PC-3 (cell line): ENCODE data around the gene ZNF655. TPM values are rescaled to one million over a fixed set of nuclear protein-coding genes. Genes with fewer than 3 reads are reported as not detected.

Experiments
- ATAC-seq: fragments of 200-7000 bp; cut with Tn5 transposase; 2 replicates; pipeline ENCODE4 v1.9.1; 2020; ENCODE audit warnings: mild to moderate bottlenecking, moderate library complexity
- BruUV-seq: library from RNA; stranded (reverse); fragments of 400-500 nt; replicated peaks from 2 replicates; lab custom pipeline; 2021; lab: Mats Ljungman, UMichigan
- CTCF ChIA-PET: fragments of 300-600 bp; sonication (Branson Sonifier 250); formaldehyde crosslinking; loops from one replicate; lab custom pipeline; 2022; ENCODE audit warnings: antibody characterized with exemption; lab: Charles Lee
- POLR2A ChIA-PET: fragments of 300-600 bp; sonication (Branson Sonifier 250); formaldehyde crosslinking; loops from one replicate; lab custom pipeline; 2022; ENCODE audit warnings: antibody characterized with exemption; ENCODE audit not compliant: unreplicated experiment; lab: Charles Lee
- DNase-seq: peaks from one replicate; pipeline ENCODE4 v3.0.0-alpha.2; 2015
- H2AFZ ChIP-seq: fragments of 300-600 bp; sonication (generic); 2 replicates; pipeline ENCODE4 v1.6.0; 2016; ENCODE audit warnings: antibody characterized with exemption, low read length
- H3F3A ChIP-seq: fragments of 300-600 bp; sonication (generic); one replicate; pipeline ENCODE4 v1.6.0; 2017; ENCODE audit warnings: antibody characterized with exemption, low read length, control low read depth, mild to moderate bottlenecking; ENCODE audit not compliant: unreplicated experiment
- H3K27ac ChIP-seq: fragments of 300-600 bp; sonication (generic); 2 replicates; pipeline ENCODE4 v1.5.1; 2016; ENCODE audit warnings: mild to moderate bottlenecking, low read length
- H3K27me3 ChIP-seq: fragments of 300-600 bp; sonication (generic); 2 replicates; pipeline ENCODE4 v1.6.1; 2016; ENCODE audit warnings: low read length, mixed read lengths
- H3K36me3 ChIP-seq: fragments of 300-600 bp; sonication (generic); 2 replicates; pipeline ENCODE4 v1.6.1; 2016; ENCODE audit warnings: low read depth, mixed run types, low read length, mixed read lengths
- H3K4me1 ChIP-seq: fragments of 300-600 bp; sonication (generic); 2 replicates; pipeline ENCODE4 v1.5.1; 2016; ENCODE audit warnings: low read length; ENCODE audit not compliant: insufficient read depth
- H3K4me2 ChIP-seq: fragments of 300-600 bp; sonication (generic); 2 replicates; pipeline ENCODE4 v1.6.0; 2016; ENCODE audit warnings: low read length
- H3K4me3 ChIP-seq: fragments of 300-600 bp; sonication (generic); 2 replicates; pipeline ENCODE4 v1.5.1; 2016; ENCODE audit warnings: mild to moderate bottlenecking, low read length, mixed read lengths
- H3K79me2 ChIP-seq: fragments of 300-600 bp; sonication (generic); 2 replicates; pipeline ENCODE4 v1.6.1; 2017; ENCODE audit warnings: low read length, mixed read lengths
- H3K9ac ChIP-seq: fragments of 300-600 bp; sonication (generic); 2 replicates; pipeline ENCODE4 v1.6.0; 2016; ENCODE audit warnings: mild to moderate bottlenecking, low read length
- H3K9me2 ChIP-seq: fragments of 300-600 bp; sonication (generic); replicated peaks from 2 replicates; pipeline ENCODE4 v1.6.1; 2016; ENCODE audit warnings: mixed run types, low read length, mixed read lengths
- H3K9me3 ChIP-seq: fragments of 300-600 bp; sonication (generic); 2 replicates; pipeline ENCODE4 v1.6.1; 2016; ENCODE audit warnings: low read length, mixed read lengths
- H4K20me1 ChIP-seq: fragments of 300-600 bp; sonication (generic); 2 replicates; pipeline ENCODE4 v1.6.1; 2016; ENCODE audit warnings: low read length, mixed read lengths
- EZH2 ChIP-seq: fragments of 300-600 bp; sonication (generic); IDR thresholded peaks from one replicate; pipeline ENCODE4 v1.6.1; 2017; ENCODE audit warnings: antibody characterized with exemption, mild to moderate bottlenecking, low read length; ENCODE audit not compliant: unreplicated experiment
- EZH2phosphoT487 ChIP-seq: fragments of 300-600 bp; sonication (generic); IDR thresholded peaks from 2 replicates; pipeline ENCODE4 v1.6.1; 2018; ENCODE audit warnings: mild to moderate bottlenecking, antibody characterized with exemption, low read length, borderline replicate concordance
- intact Hi-C: fragments of 100-400 bp; cut with micrococcal nuclease; formaldehyde crosslinking; loops from 2 replicates; pipeline ENCODE4 v1.9.0; 2023
- total RNA-seq: library from RNA; depleted of rRNA; stranded (reverse); fragments of >200 nt; gene quantifications from 2 replicates; pipeline ENCODE4 v1.2.3, GENCODE V29; 2014
- TF ChIP-seq, protein P1 (sequence below): fragments of 300-600 bp; sonication (generic); conservative IDR thresholded peaks from 2 replicates; pipeline ENCODE4 v1.5.1; 2017; ENCODE audit warnings: antibody characterized with exemption, low read depth, mild to moderate bottlenecking, low read length

ZNF655 gene
- total RNA-seq, 1 experiment from 2014 or later, result not detected

DNA sequence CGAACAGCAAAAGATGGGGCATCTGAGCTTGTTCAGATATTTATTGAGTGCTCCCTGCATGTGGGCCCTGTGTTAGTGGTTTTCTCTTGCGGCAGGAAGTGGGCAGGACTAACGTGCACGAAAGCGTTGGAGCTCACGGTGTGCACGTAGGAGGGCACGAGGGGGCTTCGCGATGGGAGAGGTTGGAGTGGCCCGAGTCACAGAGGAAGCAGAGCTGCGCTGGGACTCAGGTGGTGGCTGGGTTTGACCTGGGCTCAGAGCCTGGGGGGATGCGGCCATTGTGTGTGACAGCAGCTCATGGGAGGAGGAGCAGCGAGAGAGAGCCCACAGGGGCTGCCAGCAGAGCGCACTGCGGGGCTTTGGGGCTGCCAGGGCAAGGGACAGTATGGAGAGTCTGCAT is 66.0 kb downstream of the ZNF655 start:
- Histone ChIP-seq H3K4me1 (peaks cover under 1% of the 10 kb centered on the region; the same call in 1 of the 2 replicates), H3K79me2 (peaks cover 10% of the 10 kb centered on the region), H3K9me3 (no peaks in the 10 kb centered on the region), H3K9ac (no peak overlapping the region), H4K20me1 (no peaks in the 10 kb centered on the region), H3K27me3 (no peaks in the 10 kb centered on the region), H3F3A (no peaks in the 10 kb centered on the region), H3K4me3 (no peak overlapping the region), H3K36me3 (peaks cover 63% of the 10 kb centered on the region), H2AFZ (no peak overlapping the region), H3K9me2 (no peaks in the 10 kb centered on the region), H3K4me2 (no peak overlapping the region), H3K27ac (no peak overlapping the region)
- no TSS peak for BruUV-seq
- intact Hi-C loops, result no loop called here
- ChIA-PET POLR2A (no interaction called here), CTCF (no interaction called here)
- ATAC-seq, result no peak
- TF ChIP-seq EZH2phosphoT487 (no peak), EZH2 (no peak)
- TF ChIP-seq, protein P1, sequence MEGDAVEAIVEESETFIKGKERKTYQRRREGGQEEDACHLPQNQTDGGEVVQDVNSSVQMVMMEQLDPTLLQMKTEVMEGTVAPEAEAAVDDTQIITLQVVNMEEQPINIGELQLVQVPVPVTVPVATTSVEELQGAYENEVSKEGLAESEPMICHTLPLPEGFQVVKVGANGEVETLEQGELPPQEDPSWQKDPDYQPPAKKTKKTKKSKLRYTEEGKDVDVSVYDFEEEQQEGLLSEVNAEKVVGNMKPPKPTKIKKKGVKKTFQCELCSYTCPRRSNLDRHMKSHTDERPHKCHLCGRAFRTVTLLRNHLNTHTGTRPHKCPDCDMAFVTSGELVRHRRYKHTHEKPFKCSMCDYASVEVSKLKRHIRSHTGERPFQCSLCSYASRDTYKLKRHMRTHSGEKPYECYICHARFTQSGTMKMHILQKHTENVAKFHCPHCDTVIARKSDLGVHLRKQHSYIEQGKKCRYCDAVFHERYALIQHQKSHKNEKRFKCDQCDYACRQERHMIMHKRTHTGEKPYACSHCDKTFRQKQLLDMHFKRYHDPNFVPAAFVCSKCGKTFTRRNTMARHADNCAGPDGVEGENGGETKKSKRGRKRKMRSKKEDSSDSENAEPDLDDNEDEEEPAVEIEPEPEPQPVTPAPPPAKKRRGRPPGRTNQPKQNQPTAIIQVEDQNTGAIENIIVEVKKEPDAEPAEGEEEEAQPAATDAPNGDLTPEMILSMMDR, result no peak
- no peak for DNase-seq

DNA sequence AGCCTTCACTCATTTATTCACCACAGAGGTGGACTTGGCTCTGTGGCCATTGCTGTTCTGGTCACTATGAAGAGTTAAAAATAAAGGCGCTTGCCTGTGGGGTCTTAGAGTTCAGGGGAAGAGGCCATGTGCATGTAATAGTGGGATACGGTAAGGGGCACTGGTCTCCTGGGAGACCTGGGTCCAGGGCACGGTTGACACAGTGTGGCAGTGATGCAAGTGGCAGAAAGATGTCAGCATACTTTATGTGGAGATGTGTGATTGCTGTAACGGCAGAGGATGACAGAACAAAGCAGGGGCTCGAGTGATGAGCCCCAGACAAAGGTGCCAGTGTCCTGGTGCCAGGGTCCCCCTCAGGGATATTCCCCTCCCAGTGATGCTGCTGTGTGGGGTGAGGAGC is 66.9 kb downstream of the ZNF655 start:
- H4K20me1 ChIP-seq, result no peaks in the 10 kb centered on the region
- no peak overlapping the region for H2AFZ ChIP-seq
- no peaks in the 10 kb centered on the region for H3F3A ChIP-seq
- no TSS peak for BruUV-seq
- ATAC-seq (no peak), DNase-seq (no peak)
- no peak overlapping the region for H3K9ac ChIP-seq
- intact Hi-C loops, result no loop called here
- ChIA-PET CTCF (no interaction called here), POLR2A (no interaction called here)
- peaks cover 55% of the 10 kb centered on the region for H3K36me3 ChIP-seq
- no peaks in the 10 kb centered on the region for H3K9me2 ChIP-seq
- H3K4me3 ChIP-seq, result no peak overlapping the region
- H3K27ac ChIP-seq, result no peak overlapping the region
- H3K9me3 ChIP-seq, result no peaks in the 10 kb centered on the region
- no peaks in the 10 kb centered on the region for H3K4me1 ChIP-seq
- TF ChIP-seq, protein P1, result no peak
- TF ChIP-seq EZH2 (no peak), EZH2phosphoT487 (no peak)
- peaks cover 2% of the 10 kb centered on the region; the same call in 1 of the 2 replicates for H3K79me2 ChIP-seq
- no peak overlapping the region for H3K4me2 ChIP-seq
- H3K27me3 ChIP-seq, result no peaks in the 10 kb centered on the region

DNA sequence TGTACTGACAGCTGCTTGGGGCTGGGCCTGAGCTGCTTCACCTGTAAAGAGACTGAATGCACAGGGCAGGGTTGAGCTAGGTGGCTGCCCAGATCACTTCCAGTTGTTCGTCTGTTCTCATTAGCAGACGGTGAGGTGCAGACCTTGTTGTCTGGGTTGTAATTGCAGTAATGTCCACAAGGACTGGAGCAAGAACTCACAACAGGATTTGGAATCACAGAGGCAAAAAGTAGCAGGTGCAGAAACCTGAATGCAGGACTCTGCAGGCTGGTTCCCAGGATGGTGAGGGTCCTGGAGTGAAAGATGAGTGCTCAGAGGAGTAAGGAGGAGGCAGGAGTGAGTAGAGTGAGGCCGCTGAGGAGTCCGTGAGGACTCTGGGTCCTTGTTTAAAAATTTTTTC is 67.5 kb downstream of the ZNF655 start:
- H3K4me2 ChIP-seq, result no peak overlapping the region
- no peak overlapping the region for H3K4me3 ChIP-seq
- H4K20me1 ChIP-seq, result 0 out of 2 replicates have a peak, but pooled peaks cover 2% of the 10 kb centered on the region
- ChIA-PET POLR2A (no interaction called here), CTCF (no interaction called here)
- no peaks in the 10 kb centered on the region for H3K4me1 ChIP-seq
- DNase-seq (no peak), ATAC-seq (no peak)
- no peak overlapping the region for H2AFZ ChIP-seq
- H3K36me3 ChIP-seq, result peaks cover 52% of the 10 kb centered on the region
- no peaks in the 10 kb centered on the region for H3K79me2 ChIP-seq
- H3F3A ChIP-seq, result no peaks in the 10 kb centered on the region
- no TSS peak for BruUV-seq
- no peak overlapping the region for H3K27ac ChIP-seq
- intact Hi-C loops, result no loop called here
- TF ChIP-seq EZH2phosphoT487 (no peak), EZH2 (no peak)
- TF ChIP-seq, protein P1, result no peak
- H3K9me2 ChIP-seq, result no peaks in the 10 kb centered on the region
- H3K9ac ChIP-seq, result no peak overlapping the region
- no peaks in the 10 kb centered on the region for H3K9me3 ChIP-seq
- no peaks in the 10 kb centered on the region for H3K27me3 ChIP-seq
